Pulmonary artery endothelial cell (primary cell): ENCODE data around the gene LRRK1. TPM values are rescaled to one million over a fixed set of nuclear protein-coding genes. Genes with fewer than 3 reads are reported as not detected.

Source experiments
- DNase-seq: peaks from one replicate; pipeline ENCODE4 v3.0.0-alpha.2; 2011; ENCODE audit warnings: low read depth, low spot score
- total RNA-seq: library from RNA; depleted of rRNA; stranded (reverse); fragments of >200 nt; gene quantifications from 2 replicates; pipeline ENCODE4 v1.2.3, GENCODE V29; 2014

Gene LRRK1
- total RNA-seq, 1 donor from 2014 or later: 6.3 TPM

- DNase-seq: no peak
Observed at GRCh38 chr15:101107625-101108460, 188.7 kb downstream of the LRRK1 start.

GRCh38 chr15:101108461-101108775 is 189.3 kb downstream of the LRRK1 start:
- no peak for DNase-seq

DNA sequence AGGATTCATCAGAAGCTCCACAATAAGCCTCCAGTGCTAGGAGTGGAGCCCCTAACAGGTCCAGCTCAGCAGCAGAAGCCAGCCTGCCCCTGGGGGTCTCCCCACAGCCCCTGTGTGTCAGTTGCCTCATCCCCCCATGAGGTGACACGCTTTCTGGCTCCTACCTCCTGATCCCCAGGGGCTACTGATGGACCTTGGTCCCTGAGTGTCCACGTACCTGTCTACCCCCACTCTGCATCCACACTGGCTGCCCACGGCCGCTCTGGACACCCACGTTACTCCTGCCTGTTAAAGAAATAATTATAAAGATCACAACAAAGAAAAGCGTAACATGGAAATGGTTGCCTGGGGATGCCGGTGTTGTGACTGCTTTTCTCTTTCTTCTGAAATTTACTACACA is 189.6 kb downstream of the LRRK1 start:
- no peak for DNase-seq

DNA sequence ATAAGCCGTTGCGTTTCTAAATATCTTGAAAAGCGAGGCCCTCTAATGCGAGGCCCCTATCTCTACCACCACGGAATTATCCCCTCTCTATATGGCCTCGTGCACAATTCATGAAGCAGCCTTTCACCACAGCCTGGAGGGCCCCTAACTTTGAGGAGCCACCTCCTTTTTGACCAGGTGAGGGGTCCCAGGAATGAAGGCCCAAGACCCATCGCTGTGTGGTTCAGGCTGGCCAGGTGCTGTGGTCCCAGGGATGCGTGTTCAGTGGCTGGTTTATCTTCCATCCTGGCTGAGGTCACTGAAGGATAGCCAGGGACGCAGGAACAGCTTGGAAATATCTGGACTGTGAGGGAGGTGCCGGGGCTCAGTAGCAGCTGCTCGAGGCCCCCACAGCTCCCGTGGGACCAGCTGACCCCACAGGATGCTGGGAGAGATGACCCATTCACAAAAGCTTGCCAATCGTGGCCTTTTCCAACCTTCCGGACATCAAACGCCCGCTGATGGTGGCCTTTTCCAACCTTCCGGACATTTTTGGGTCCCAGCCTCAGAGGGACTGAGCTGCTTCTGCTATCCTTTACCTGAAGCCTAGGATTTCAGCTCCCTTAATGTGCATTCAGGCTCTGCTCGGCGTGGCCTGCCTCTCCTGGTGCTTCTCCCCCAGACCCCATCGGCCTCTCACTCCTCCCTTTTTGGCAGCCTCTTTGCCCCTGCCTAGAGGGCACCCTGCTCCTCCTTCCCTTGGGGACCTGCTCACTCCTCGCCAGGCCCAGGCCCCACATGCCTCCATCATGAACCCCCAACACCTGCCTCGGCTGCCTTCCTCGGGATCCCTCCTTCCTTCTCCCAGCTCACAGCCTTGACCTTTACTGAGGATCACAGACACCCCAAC is 191.8 kb downstream of the LRRK1 start:
- DNase-seq: no peak

DNA sequence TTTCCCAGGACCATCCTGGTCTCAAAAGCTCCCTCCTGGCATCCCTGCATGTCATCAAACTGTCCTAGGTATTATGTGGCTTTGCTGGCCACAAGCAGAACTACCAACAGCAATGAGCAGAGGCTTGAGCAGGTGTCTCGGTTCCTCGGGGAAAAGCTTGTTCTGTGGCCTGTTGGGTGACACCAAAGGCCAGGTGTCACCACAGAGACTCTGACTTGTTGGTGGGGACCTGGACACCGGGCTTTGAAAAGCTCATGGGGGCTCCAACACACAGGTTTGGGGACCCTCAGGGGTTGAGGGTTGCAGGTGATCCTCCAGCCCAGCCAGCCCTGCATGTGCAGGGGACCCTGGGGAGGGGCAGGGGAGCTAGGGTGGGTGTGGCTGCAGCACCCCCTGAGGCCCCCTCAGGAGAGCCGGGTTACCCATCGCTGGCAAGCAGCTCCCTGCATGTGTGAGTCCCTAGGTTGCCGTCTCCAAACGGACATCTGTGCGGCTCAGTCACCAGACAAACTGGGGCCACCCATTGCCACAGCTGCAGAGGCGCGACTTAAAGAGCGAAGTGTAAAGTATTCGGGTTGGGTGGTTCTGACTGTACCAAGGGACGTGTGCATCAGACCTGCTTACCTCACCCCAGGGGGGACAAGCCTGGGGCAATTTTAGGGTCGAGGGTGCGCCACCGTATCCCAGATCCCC is 192.6 kb downstream of the LRRK1 start:
- no peak for DNase-seq

GRCh38 chr15:101112336-101113113 is 193.4 kb downstream of the LRRK1 start:
- DNase-seq: no peak

- DNase-seq: no peak
Observed at GRCh38 chr15:101113114-101114005, 194.2 kb downstream of the LRRK1 start.

- DNase-seq: no peak
Observed at GRCh38 chr15:101114166-101114565, 195.0 kb downstream of the LRRK1 start.

- DNase-seq: no peak
Observed at GRCh38 chr15:101114610-101115009, 195.5 kb downstream of the LRRK1 start.

DNA sequence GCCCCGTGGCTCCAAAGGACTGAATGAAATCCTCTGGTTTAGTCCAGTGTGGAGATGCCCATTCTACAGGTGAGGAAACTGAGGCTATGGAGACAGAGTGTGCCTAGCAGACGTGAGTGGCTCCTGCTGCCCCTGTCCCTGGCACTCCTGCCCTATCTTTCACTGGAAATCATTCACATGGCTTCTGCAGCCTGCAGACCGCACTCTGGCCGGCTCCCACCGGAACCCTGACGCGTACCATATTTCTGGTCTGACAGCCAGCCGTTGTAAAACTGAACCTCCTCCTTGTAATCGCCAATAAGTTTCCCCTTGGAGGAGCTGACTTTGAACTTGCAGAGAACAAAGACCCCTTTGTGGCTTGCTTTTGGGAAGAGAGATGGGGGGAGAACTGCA is 196.2 kb downstream of the LRRK1 start:
- DNase-seq: no peak

- DNase-seq: no peak
Observed at GRCh38 chr15:101115786-101116680, 196.9 kb downstream of the LRRK1 start.

- DNase-seq: no peak
Observed at GRCh38 chr15:101116681-101116976, 197.5 kb downstream of the LRRK1 start.

- DNase-seq: no peak
Observed at GRCh38 chr15:101118116-101118515, 199.0 kb downstream of the LRRK1 start.

DNA sequence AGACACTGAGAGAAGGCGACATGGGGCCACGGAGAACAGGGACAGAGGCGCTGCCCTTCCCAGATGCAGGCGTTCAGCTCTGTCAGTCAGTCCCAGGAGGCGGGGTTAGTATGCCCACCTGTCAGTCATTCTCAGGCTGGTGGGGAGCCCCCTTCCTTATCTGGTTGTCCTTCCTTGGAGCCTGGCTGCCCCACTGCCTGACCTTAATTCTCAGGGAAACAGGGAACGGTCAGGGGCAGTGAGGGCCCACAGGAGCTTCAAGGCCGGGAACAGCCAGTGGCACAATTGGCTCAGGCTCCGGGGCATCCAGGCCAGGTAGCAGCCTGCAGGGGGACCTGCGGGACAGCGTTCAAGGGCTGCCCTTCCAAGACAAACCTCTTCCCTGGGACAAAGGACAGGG is 199.5 kb downstream of the LRRK1 start:
- DNase-seq: no peak

- DNase-seq: no peak
Observed at GRCh38 chr15:101119181-101119580, 200.0 kb downstream of the LRRK1 start.
